ENCODE measurements around the gene CGNL1. TPM values are rescaled to one million over a fixed set of nuclear protein-coding genes. Genes with fewer than 3 reads are reported as not detected.

CGNL1 gene
- total RNA-seq, 4 donors from 2014 or later, result 4.7 to 13.7 (median 7.3) TPM

DNA sequence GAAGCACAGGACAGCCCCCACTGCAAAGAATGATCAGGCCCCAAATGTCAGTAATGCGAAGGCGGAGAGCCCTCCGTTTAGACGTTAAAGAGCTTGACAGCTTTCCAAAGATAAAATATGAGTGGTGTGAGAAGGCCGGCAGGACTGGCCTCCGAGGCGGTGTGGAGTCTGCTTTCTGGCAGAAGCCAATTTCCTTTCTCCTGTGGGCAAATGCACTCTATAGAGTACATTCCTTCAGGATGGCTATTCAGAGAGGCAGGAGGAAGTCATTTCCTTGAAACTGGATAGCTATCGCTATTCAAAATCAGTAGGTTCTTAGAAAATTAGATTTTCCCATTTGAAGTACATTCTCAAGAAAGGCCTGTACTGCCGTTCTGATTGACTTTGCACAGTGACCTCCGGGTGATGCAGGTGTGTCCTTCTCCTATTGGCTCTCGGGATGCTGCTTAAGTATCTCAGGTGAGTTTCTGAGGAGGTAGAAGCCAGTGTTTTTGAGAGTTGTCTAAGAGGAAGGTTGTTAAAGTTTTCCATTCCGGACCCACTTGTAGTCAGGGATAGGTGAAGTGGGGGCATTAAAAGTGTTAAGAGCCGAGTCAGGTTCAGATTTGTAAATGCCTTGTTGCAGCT lies 142.6 kb downstream of the CGNL1 start:
- DNase-seq (ENCODE audit: low spot score) (no peak), ATAC-seq (ENCODE audit: low FRiP score) (no peak)
- no peak for TF ChIP-seq CTCF (IDR thresholded peaks at IDR 0.05)

DNA sequence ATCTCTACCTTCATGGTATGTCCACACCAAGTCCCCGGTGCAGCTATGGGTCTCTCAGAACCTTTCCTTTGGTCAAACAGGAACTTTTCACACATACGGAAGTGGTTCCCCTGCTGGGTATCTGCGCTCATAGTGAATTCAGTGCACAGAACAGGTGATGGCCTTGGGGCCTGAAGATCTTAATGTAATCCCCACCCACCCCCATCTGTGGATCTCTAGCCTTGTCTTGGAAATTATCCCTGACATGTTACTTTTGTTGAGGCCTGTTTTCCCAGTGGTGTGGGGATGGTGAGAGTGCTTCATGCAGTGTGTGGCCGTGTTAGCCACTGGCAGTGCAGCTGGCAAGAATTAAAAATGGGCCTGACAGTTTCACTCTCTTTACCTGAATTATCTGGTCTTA lies 143.5 kb downstream of the CGNL1 start:
- TF ChIP-seq CTCF (IDR thresholded peaks at IDR 0.05), result no peak
- ATAC-seq (ENCODE audit: low FRiP score) (no peak), DNase-seq (ENCODE audit: low spot score) (no peak)

DNA sequence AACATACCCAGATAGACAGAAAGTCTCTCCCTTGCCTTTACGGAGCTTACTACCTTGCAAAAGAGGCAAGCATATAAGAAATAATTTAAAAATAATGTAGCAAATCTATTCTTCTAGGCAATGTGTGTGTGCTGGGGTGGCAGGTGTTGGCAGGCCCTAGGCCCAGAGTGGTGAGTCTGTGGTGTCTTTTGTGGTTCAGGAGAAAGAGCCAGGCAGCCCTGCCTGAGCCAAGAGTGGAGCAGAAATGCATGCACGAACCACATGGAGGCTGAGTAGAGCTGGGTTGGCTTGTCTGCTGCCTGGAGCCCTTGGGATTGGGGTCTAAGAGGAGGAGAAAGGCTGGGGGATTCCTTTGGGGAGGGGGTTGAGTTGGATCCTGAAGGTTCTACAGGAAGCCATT lies 145.2 kb downstream of the CGNL1 start:
- no peak for DNase-seq (ENCODE audit: low spot score)
- no peak for ATAC-seq (ENCODE audit: low FRiP score)
- no peak for TF ChIP-seq CTCF (IDR thresholded peaks at IDR 0.05)

GRCh38 chr15:57522148-57522547 lies 145.8 kb downstream of the CGNL1 start:
- DNase-seq (ENCODE audit: low spot score), result no peak
- TF ChIP-seq CTCF (IDR thresholded peaks at IDR 0.05), result no peak
- ATAC-seq (ENCODE audit: low FRiP score), result no peak

DNA sequence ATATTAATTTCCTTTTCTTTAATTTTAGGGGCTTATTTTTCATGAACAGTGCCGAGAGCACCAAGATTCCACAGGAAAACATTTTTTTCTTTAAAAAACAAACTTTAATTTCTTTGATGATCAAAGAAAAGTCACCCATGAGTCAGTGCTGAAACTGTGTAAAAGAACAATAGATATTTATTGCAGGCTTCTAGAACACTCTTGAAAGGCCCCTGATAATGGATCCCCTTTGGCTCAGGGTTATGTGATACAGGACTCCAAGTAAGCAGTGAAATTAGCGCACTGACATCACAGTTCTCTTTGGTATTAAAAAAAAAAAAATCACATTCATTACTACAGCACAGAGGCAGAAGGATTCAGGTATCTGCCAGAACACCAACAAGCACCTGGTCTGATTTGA lies 149.3 kb downstream of the CGNL1 start:
- no peak for TF ChIP-seq CTCF (IDR thresholded peaks at IDR 0.05)
- DNase-seq (ENCODE audit: low spot score) (no peak), ATAC-seq (ENCODE audit: low FRiP score) (no peak)

DNA sequence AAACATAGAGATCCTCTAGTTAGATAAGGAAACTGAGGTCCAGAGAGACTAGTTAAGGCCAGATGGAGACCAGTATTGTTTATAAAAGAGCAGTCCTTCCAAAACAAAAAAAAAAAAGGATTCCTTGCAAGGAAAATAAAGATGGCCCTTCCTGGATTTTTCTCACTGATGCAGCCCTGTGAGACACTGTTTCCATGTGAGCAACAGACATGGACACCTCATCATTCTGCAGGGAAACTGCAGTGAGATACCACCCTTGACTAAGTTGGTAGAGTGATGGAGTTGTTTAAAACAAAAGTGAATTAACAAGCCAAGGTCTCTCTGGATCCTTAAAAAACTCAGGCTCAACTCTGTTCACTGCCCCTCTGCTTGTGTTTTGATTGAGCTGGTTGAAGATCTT lies 149.8 kb downstream of the CGNL1 start:
- no peak for DNase-seq (ENCODE audit: low spot score)

More for the DNA sequence above, 149.8 kb downstream of the CGNL1 start:
- TF ChIP-seq CTCF (IDR thresholded peaks at IDR 0.05), result no peak
- ATAC-seq (ENCODE audit: low FRiP score), result no peak
